Liver (tissue), 9 donors: ENCODE measurements around the gene THNSL1. TPM values are rescaled to one million over a fixed set of nuclear protein-coding genes. Genes with fewer than 3 reads are reported as not detected.
A peak's percentile ranks its signal among the peaks of the same experiment; 100 is the strongest.

ENCODE experiments used
- DNase-seq: peaks from one replicate; pipeline ENCODE4 v3.0.0-alpha.2; 2017; ENCODE audit warnings: low spot score
- H3K27ac ChIP-seq, 2 donors: one replicate each; pipeline ENCODE4 v1.7.0; 2013; ENCODE audit warnings: inconsistent platforms in 2 of 2, low read length in 2 of 2, control low read depth in 1 of 2, low read depth in 1 of 2, mild to moderate bottlenecking in 1 of 2
- H3K27me3 ChIP-seq, 4 donors: one replicate each; pipeline versions ENCODE4 v1.6.1 to v1.7.0; 2013; ENCODE audit warnings: low read length in 3 of 4, inconsistent platforms in 1 of 4, mild to moderate bottlenecking in 1 of 4, moderate library complexity in 1 of 4; ENCODE audit not compliant: control insufficient read depth in 4 of 4, insufficient read depth in 4 of 4
- H3K36me3 ChIP-seq, 4 donors: one replicate each; pipeline versions ENCODE4 v1.6.1 to v1.7.0; 2013; ENCODE audit warnings: low read length in 3 of 4, mild to moderate bottlenecking in 3 of 4, low read depth in 1 of 4, moderate library complexity in 1 of 4; ENCODE audit not compliant: control insufficient read depth in 4 of 4, insufficient read depth in 3 of 4
- H3K4me1 ChIP-seq, 4 donors: one replicate each; pipeline versions ENCODE4 v1.6.1 to v1.7.0; 2013; ENCODE audit warnings: low read length in 3 of 4, mild to moderate bottlenecking in 3 of 4, moderate library complexity in 1 of 4; ENCODE audit not compliant: control insufficient read depth in 4 of 4, insufficient read depth in 4 of 4
- H3K4me3 ChIP-seq, 3 donors: one replicate each; pipeline versions ENCODE4 v1.6.1 to v1.7.0; 2013; ENCODE audit warnings: low read length in 3 of 3, control low read depth in 1 of 3, low read depth in 1 of 3, mild to moderate bottlenecking in 1 of 3
- H3K9ac ChIP-seq, 2 donors: one replicate each; pipeline ENCODE4 v1.7.0; 2013; ENCODE audit warnings: low read length in 2 of 2, mild to moderate bottlenecking in 2 of 2, moderate library complexity in 2 of 2, control low read depth in 1 of 2, low read depth in 1 of 2
- H3K9me3 ChIP-seq, 4 donors: one replicate each; pipeline versions ENCODE4 v1.6.1 to v1.7.0; 2013; ENCODE audit warnings: low read length in 3 of 4; ENCODE audit not compliant: control insufficient read depth in 4 of 4
- CTCF ChIP-seq: fragments of 150-350 bp; IDR thresholded peaks from 2 replicates; pipeline ENCODE4 v1.5.1; 2017; ENCODE audit warnings: improper control_type of control experiment, low read depth, low read length; ENCODE audit not compliant: missing input control
- EGR1 ChIP-seq, 2 donors: IDR thresholded peaks; 2 replicates each; pipeline ENCODE4 v1.6.1; 2016 to 2018; ENCODE audit warnings: antibody characterized with exemption in 2 of 2, low read depth in 2 of 2
- HNF4A ChIP-seq, 2 donors: conservative IDR thresholded peaks; 2 replicates each; pipeline ENCODE4 v1.6.1; 2016; ENCODE audit warnings: antibody characterized with exemption in 2 of 2, mild to moderate bottlenecking in 2 of 2
- NR2F2 ChIP-seq: IDR thresholded peaks from 2 replicates; pipeline ENCODE4 v1.6.1; 2016; ENCODE audit warnings: antibody characterized with exemption
- RAD21 ChIP-seq, 2 donors: IDR thresholded peaks; 2 replicates each; pipeline ENCODE4 v1.6.1; 2016; ENCODE audit warnings: antibody characterized with exemption in 2 of 2, mild to moderate bottlenecking in 2 of 2
- SP1 ChIP-seq: IDR thresholded peaks from 2 replicates; pipeline ENCODE4 v1.6.1; 2018; ENCODE audit warnings: antibody characterized with exemption, mild to moderate bottlenecking
- ZBTB33 ChIP-seq: IDR thresholded peaks from 2 replicates; pipeline ENCODE4 v1.6.1; 2016; ENCODE audit warnings: antibody characterized with exemption
- WGBS: extraction: QIAGEN DNeasy Blood & Tissue Kit; methylation state at CpG from one replicate; pipeline ENCODE4 v1.1.7; 2013; 5-methylcytosine and 5-hydroxymethylcytosine counted together
- polyA plus RNA-seq, 2 donors: library from polyadenylated mRNA; stranded (reverse) in 1 of 2; unstranded in 1 of 2; fragments of 200-250 nt in 1 of 2; fragments of >200 nt in 1 of 2; fragmentation: Nextera tagmentation in 1 of 2; extraction: Ambion mirVana in 1 of 2; gene quantifications; one replicate each; pipeline versions ENCODE4 v1.2.1 to v1.2.3, GENCODE V29; 2013 to 2015
- total RNA-seq, 2 donors: library from RNA; depleted of rRNA; stranded (reverse); fragments of >200 nt; gene quantifications; one replicate each; pipeline ENCODE4 v1.2.3, GENCODE V29; 2014
- donor health status: healthy.
- donor health status: healthy.
- donor health status: healthy.
- donor health status: healthy.
- donor health status: healthy.

THNSL1 gene
- total and polyA plus RNA-seq, 4 donors: 5.0 to 8.2 (median 7.8) TPM

GRCh38 chr10:24971374-24971773, 45.0 kb upstream of the THNSL1 start (continued):
- TF ChIP-seq EGR1 (IDR thresholded peaks at IDR 0.05; ENCODE audit: low read depth in 2 of 2): no peak
- TF ChIP-seq CTCF: no peak

GRCh38 chr10:24973163-24973562, 43.2 kb upstream of the THNSL1 start:
- no peak overlapping the region for H3K4me3 ChIP-seq
- no peaks in the 10 kb centered on the region for H3K27me3 ChIP-seq
- TF ChIP-seq SP1: no peak
- TF ChIP-seq RAD21 (IDR thresholded peaks at IDR 0.05): no peak
- no peak for TF ChIP-seq NR2F2
- TF ChIP-seq ZBTB33: no peak
- H3K9me3 ChIP-seq: no peaks in the 10 kb centered on the region
- H3K27ac ChIP-seq: no peak overlapping the region
- H3K4me1 ChIP-seq: no peaks in the 10 kb centered on the region
- no peaks in the 10 kb centered on the region for H3K36me3 ChIP-seq
- WGBS: 87% methylated on average over 5 of the region's 5 CpGs
- H3K9ac ChIP-seq: no peak overlapping the region
- DNase-seq: no peak

- no peak for DNase-seq
- Histone ChIP-seq H3K9me3 (no peaks in the 10 kb centered on the region), H3K36me3 (no peaks in the 10 kb centered on the region), H3K27me3 (no peaks in the 10 kb centered on the region), H3K27ac (no peak overlapping the region), H3K4me3 (no peak overlapping the region), H3K9ac (no peak overlapping the region), H3K4me1 (no peaks in the 10 kb centered on the region)
- TF ChIP-seq ZBTB33 (no peak), SP1 (peak; percentile 29), CTCF (peak; percentile 4), RAD21 (IDR thresholded peaks at IDR 0.05) (peak in 1 of 2 donors; percentile 59), HNF4A (conservative IDR thresholded peaks at IDR 0.05) (peak; percentile 19 to 39)
- WGBS: 26% methylated on average over 2 of the region's 2 CpGs
These were observed 41.4 kb upstream of the THNSL1 start for GRCh38 chr10:24974976-24975375.
